ENCODE measurements around the gene SLC6A18. TPM values are rescaled to one million over a fixed set of nuclear protein-coding genes. Genes with fewer than 3 reads are reported as not detected.

Gene SLC6A18
- total and polyA plus RNA-seq, 9 of the 15 experiments (the other 6 are each of a cell fraction or from before 2014, with no cell fraction given), result not detected

DNA sequence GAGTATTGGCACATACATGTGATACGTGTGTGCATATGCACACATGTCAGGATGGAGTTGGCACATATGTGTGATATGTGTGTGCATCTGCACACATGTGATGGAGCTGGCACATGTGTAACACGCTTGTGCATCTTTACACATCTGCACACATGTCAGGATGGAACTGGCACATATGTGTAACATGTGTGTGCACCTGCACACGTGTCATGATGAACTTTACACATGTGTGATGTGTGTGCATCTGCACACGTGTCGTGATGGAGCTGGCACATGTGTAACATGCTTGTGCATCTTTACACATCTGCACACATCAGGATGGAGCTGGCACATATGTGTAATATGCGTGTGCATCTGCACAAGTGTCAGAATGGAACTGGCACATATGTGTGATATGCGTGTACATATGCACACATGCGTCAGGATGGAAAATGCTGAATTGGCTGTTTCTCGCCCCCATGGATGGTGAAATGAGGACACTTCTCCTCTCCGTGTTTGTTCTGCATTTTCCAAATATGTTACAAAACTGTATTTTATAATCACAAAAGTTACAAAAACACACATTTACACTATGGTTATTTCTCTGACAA lies 40.0 kb upstream of the SLC6A18 start:
- Histone ChIP-seq H3K9me3 (replicated peaks; ENCODE audit: control insufficient read depth, insufficient read depth, low read depth, low read length) (no peaks in the 10 kb centered on the region), H2AFZ (ENCODE audit: low read depth, low read length) (no peak overlapping the region), H4K20me1 (replicated peaks; ENCODE audit: control insufficient read depth, insufficient read depth, low read length) (no peaks in the 10 kb centered on the region), H3K27ac (ENCODE audit: extremely low read depth, low read depth, low read length) (peak overlapping the region; percentile 59), H3K4me1 (replicated peaks in 1 of 2; ENCODE audit: control insufficient read depth in 2 of 2, insufficient read depth in 2 of 2, low read length in 2 of 2) (peaks cover 58 to 87% of the 10 kb centered on the region in 2 experiments), H3K79me2 (ENCODE audit: control insufficient read depth, insufficient read depth, low read length) (no peaks in the 10 kb centered on the region), H3K9ac (ENCODE audit: insufficient read depth in 1 of 2, low read depth in 2 of 2, low read length in 2 of 2) (peak overlapping the region in 1 of 2 experiments; percentile 38; a peak in 1 of 4 replicates), H3K4me3 (no peak overlapping the region), H3K36me3 (ENCODE audit: control insufficient read depth, insufficient read depth, low read length) (no peaks in the 10 kb centered on the region), H3K27me3 (ENCODE audit: control insufficient read depth in 2 of 2, insufficient read depth in 2 of 2, low read length in 2 of 2) (no peaks in the 10 kb centered on the region), H3K4me2 (ENCODE audit: insufficient read depth, low read length) (peak overlapping the region; percentile 61; the same call in 1 of the 2 replicates), H3K9me1 (ENCODE audit: control insufficient read depth, insufficient read depth, low read length) (no peaks in the 10 kb centered on the region)
- no peak for ATAC-seq
- in situ Hi-C loops (cut with MboI), result no loop called here
- intact Hi-C loops (cut with micrococcal nuclease), result no loop called here
- FAIRE-seq, result no peak
- DNase-seq (ENCODE audit: extremely low read depth in 1 of 4, low spot score in 3 of 4), result no peak
- ChIA-PET POLR2A (interaction anchor here (0.6 to 1.3 kb wide), 5 partner anchors 8 to 438 kb away, joined by 3 to 4 read pairs (median 3); no protein-coding TSS in a partner anchor), CTCF (ENCODE audit: low intra/inter-chr PET ratio) (no interaction called here)
- WGBS (ENCODE audit: insufficient coverage, low coverage, missing lambda C conversion rate), result 59% methylated on average over 10 of the region's 10 CpGs
- BruUV-seq (replicated peaks), result no TSS peak
- TF ChIP-seq OTX1 (CRISPR knock-in tag; IDR thresholded peaks at IDR 0.05) (no peak), ETV6 (IDR thresholded peaks at IDR 0.05; ENCODE audit: borderline replicate concordance in 1 of 2, low read depth in 2 of 2, low read length in 1 of 2) (no peak), ETV6 (CRISPR knock-in tag; IDR thresholded peaks at IDR 0.05; ENCODE audit: borderline replicate concordance) (no peak), MAFG (tag; conservative IDR thresholded peaks at IDR 0.05) (peak; percentile 93), SUPT5H (IDR thresholded peaks at IDR 0.05) (no peak), MYBL2 (IDR thresholded peaks at IDR 0.05; ENCODE audit: low read depth) (peak; percentile 17; the same call in 1 of the 2 replicates), MYBL2 (CRISPR knock-in tag; IDR thresholded peaks at IDR 0.05; ENCODE audit: borderline replicate concordance) (no peak), L3MBTL2 (IDR thresholded peaks at IDR 0.05) (no peak), ZNF316 (IDR thresholded peaks at IDR 0.05) (peak; percentile 96), C11orf30 (IDR thresholded peaks at IDR 0.05; ENCODE audit: low read depth) (peak; percentile 95), NFRKB (IDR thresholded peaks at IDR 0.05; ENCODE audit: low read depth) (peak; percentile 69; the same call in 1 of the 2 replicates), MAFK (IDR thresholded peaks at IDR 0.05; ENCODE audit: low read length) (peak; percentile 95), PHF20 (IDR thresholded peaks at IDR 0.05; ENCODE audit: partially characterized antibody) (peak; percentile 79)
- TF ChIP-seq, protein P1, sequence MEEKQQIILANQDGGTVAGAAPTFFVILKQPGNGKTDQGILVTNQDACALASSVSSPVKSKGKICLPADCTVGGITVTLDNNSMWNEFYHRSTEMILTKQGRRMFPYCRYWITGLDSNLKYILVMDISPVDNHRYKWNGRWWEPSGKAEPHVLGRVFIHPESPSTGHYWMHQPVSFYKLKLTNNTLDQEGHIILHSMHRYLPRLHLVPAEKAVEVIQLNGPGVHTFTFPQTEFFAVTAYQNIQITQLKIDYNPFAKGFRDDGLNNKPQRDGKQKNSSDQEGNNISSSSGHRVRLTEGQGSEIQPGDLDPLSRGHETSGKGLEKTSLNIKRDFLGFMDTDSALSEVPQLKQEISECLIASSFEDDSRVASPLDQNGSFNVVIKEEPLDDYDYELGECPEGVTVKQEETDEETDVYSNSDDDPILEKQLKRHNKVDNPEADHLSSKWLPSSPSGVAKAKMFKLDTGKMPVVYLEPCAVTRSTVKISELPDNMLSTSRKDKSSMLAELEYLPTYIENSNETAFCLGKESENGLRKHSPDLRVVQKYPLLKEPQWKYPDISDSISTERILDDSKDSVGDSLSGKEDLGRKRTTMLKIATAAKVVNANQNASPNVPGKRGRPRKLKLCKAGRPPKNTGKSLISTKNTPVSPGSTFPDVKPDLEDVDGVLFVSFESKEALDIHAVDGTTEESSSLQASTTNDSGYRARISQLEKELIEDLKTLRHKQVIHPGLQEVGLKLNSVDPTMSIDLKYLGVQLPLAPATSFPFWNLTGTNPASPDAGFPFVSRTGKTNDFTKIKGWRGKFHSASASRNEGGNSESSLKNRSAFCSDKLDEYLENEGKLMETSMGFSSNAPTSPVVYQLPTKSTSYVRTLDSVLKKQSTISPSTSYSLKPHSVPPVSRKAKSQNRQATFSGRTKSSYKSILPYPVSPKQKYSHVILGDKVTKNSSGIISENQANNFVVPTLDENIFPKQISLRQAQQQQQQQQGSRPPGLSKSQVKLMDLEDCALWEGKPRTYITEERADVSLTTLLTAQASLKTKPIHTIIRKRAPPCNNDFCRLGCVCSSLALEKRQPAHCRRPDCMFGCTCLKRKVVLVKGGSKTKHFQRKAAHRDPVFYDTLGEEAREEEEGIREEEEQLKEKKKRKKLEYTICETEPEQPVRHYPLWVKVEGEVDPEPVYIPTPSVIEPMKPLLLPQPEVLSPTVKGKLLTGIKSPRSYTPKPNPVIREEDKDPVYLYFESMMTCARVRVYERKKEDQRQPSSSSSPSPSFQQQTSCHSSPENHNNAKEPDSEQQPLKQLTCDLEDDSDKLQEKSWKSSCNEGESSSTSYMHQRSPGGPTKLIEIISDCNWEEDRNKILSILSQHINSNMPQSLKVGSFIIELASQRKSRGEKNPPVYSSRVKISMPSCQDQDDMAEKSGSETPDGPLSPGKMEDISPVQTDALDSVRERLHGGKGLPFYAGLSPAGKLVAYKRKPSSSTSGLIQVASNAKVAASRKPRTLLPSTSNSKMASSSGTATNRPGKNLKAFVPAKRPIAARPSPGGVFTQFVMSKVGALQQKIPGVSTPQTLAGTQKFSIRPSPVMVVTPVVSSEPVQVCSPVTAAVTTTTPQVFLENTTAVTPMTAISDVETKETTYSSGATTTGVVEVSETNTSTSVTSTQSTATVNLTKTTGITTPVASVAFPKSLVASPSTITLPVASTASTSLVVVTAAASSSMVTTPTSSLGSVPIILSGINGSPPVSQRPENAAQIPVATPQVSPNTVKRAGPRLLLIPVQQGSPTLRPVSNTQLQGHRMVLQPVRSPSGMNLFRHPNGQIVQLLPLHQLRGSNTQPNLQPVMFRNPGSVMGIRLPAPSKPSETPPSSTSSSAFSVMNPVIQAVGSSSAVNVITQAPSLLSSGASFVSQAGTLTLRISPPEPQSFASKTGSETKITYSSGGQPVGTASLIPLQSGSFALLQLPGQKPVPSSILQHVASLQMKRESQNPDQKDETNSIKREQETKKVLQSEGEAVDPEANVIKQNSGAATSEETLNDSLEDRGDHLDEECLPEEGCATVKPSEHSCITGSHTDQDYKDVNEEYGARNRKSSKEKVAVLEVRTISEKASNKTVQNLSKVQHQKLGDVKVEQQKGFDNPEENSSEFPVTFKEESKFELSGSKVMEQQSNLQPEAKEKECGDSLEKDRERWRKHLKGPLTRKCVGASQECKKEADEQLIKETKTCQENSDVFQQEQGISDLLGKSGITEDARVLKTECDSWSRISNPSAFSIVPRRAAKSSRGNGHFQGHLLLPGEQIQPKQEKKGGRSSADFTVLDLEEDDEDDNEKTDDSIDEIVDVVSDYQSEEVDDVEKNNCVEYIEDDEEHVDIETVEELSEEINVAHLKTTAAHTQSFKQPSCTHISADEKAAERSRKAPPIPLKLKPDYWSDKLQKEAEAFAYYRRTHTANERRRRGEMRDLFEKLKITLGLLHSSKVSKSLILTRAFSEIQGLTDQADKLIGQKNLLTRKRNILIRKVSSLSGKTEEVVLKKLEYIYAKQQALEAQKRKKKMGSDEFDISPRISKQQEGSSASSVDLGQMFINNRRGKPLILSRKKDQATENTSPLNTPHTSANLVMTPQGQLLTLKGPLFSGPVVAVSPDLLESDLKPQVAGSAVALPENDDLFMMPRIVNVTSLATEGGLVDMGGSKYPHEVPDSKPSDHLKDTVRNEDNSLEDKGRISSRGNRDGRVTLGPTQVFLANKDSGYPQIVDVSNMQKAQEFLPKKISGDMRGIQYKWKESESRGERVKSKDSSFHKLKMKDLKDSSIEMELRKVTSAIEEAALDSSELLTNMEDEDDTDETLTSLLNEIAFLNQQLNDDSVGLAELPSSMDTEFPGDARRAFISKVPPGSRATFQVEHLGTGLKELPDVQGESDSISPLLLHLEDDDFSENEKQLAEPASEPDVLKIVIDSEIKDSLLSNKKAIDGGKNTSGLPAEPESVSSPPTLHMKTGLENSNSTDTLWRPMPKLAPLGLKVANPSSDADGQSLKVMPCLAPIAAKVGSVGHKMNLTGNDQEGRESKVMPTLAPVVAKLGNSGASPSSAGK (IDR thresholded peaks at IDR 0.05), result 0 out of 2 replicates have a peak, but pooled peaks have one; percentile 11

Measured in K562 (cell line).